ENCODE results near the gene METAP1D.
"Not testable (repeated sequence)": the region's sequence is repeated elsewhere in the genome, so short reads cannot be mapped to it uniquely, and the experiment has no call there.

Gene METAP1D

GRCh38 chr2:171997031-171997430 is 2.7 kb upstream of the METAP1D start:
- DNase-seq (ENCODE audit: low read depth): not testable (repeated sequence)

- no peak for DNase-seq (ENCODE audit: low read depth)
These were observed 592 bp upstream of the METAP1D start for GRCh38 chr2:171999161-171999560.

GRCh38 chr2:172000696-172001361 is 1.1 kb downstream of the METAP1D start:
- no peak for DNase-seq (ENCODE audit: low read depth)

GRCh38 chr2:172007372-172007771 is 7.6 kb downstream of the METAP1D start:
- no peak for DNase-seq (ENCODE audit: low read depth)

- DNase-seq (ENCODE audit: low read depth): no peak
These were observed 10.1 kb downstream of the METAP1D start for GRCh38 chr2:172009823-172010222.

GRCh38 chr2:172011812-172012575 is 12.2 kb downstream of the METAP1D start:
- DNase-seq (ENCODE audit: low read depth): no peak

GRCh38 chr2:172012677-172013391 is 13.1 kb downstream of the METAP1D start:
- no peak for DNase-seq (ENCODE audit: low read depth)

- no peak for DNase-seq (ENCODE audit: low read depth)
These were observed 13.6 kb downstream of the METAP1D start for GRCh38 chr2:172013396-172013795.

- DNase-seq (ENCODE audit: low read depth): no peak
These were observed 21.6 kb downstream of the METAP1D start for GRCh38 chr2:172021074-172021931.

GRCh38 chr2:172021955-172022354 is 22.2 kb downstream of the METAP1D start:
- DNase-seq (ENCODE audit: low read depth): peak; percentile 39

- no peak for DNase-seq (ENCODE audit: low read depth)
These were observed 31.8 kb downstream of the METAP1D start for GRCh38 chr2:172031536-172031935.

- no peak for DNase-seq (ENCODE audit: low read depth)
These were observed 38.4 kb downstream of the METAP1D start for GRCh38 chr2:172038121-172038520.

GRCh38 chr2:172038604-172039003 is 38.9 kb downstream of the METAP1D start:
- DNase-seq (ENCODE audit: low read depth): no peak

- no peak for DNase-seq (ENCODE audit: low read depth)
These were observed 39.4 kb downstream of the METAP1D start for GRCh38 chr2:172039011-172039704.

- no peak for DNase-seq (ENCODE audit: low read depth)
These were observed 40.6 kb downstream of the METAP1D start for GRCh38 chr2:172040311-172040710.

GRCh38 chr2:172046080-172046678 is 46.4 kb downstream of the METAP1D start:
- no peak for DNase-seq (ENCODE audit: low read depth)

- no peak for DNase-seq (ENCODE audit: low read depth)
These were observed 47.3 kb downstream of the METAP1D start for GRCh38 chr2:172046866-172047565.

- DNase-seq (ENCODE audit: low read depth): no peak
These were observed 48.1 kb downstream of the METAP1D start for GRCh38 chr2:172047566-172048507.
